SK-N-SH treated with all-trans-retinoic acid at 6 μM for 48 hours (cell line): ENCODE results near the gene UGT1A9.

Experiments
- ATAC-seq: fragments of 200-7000 bp; cut with Tn5 transposase; 3 replicates; pipeline ENCODE4 v1.9.1; 2020; ENCODE audit warnings: mild to moderate bottlenecking, moderate library complexity
- ARNTL ChIP-seq: fragments of 450-650 bp; formaldehyde crosslinking; IDR thresholded peaks from 2 replicates; pipeline ENCODE4 v1.5.0; 2020; ENCODE audit warnings: low read depth, mild to moderate bottlenecking, moderate library complexity, borderline replicate concordance
- BACH2 ChIP-seq: fragments of 250-450 bp; sonication (Bioruptor Pico); IDR thresholded peaks from 2 replicates; pipeline ENCODE4 v1.9.0; 2021; ENCODE audit warnings: mild to moderate bottlenecking, borderline replicate concordance
- ESRRG ChIP-seq: fragments of 250-450 bp; sonication (Bioruptor Pico); IDR thresholded peaks from 2 replicates; pipeline ENCODE4 v1.6.1; 2021; ENCODE audit warnings: mild to moderate bottlenecking
- GLIS3 ChIP-seq: fragments of 250-450 bp; sonication (Bioruptor Pico); IDR thresholded peaks from 2 replicates; pipeline ENCODE4 v1.5.0; 2020; ENCODE audit warnings: mild to moderate bottlenecking, moderate library complexity
- OSR1 ChIP-seq: fragments of 250-450 bp; sonication (Bioruptor Pico); IDR thresholded peaks from 2 replicates; pipeline ENCODE4 v1.8.0; 2022; ENCODE audit warnings: moderate library complexity, mild to moderate bottlenecking, inconsistent platforms
- RARB ChIP-seq: fragments of 250-450 bp; sonication (Bioruptor Pico); IDR thresholded peaks from 2 replicates; pipeline ENCODE4 v1.8.0; 2021; ENCODE audit warnings: mild to moderate bottlenecking, moderate library complexity
- SNAI2 ChIP-seq: fragments of 250-450 bp; sonication (Bioruptor Pico); IDR thresholded peaks from 2 replicates; pipeline ENCODE4 v1.5.0; 2020; ENCODE audit warnings: mild to moderate bottlenecking, moderate library complexity
- TOX ChIP-seq: fragments of 250-450 bp; sonication (Bioruptor Pico); IDR thresholded peaks from 2 replicates; pipeline ENCODE4 v1.8.0; 2021; ENCODE audit warnings: mild to moderate bottlenecking, moderate library complexity, borderline replicate concordance
- ZFP30 ChIP-seq: fragments of 450-650 bp; formaldehyde crosslinking; IDR thresholded peaks from 2 replicates; pipeline ENCODE4 v1.5.0; 2022; ENCODE audit warnings: mild to moderate bottlenecking, moderate library complexity
- ZNF565 ChIP-seq: fragments of 450-650 bp; formaldehyde crosslinking; conservative IDR thresholded peaks from 2 replicates; pipeline ENCODE4 v1.5.0; 2020; ENCODE audit warnings: low read depth, mild to moderate bottlenecking, moderate library complexity
- ZNF70 ChIP-seq: fragments of 450-650 bp; formaldehyde crosslinking; IDR thresholded peaks from 2 replicates; pipeline ENCODE4 v1.5.0; 2020; ENCODE audit warnings: mild to moderate bottlenecking, moderate library complexity
- ZNF8 ChIP-seq: fragments of 450-650 bp; formaldehyde crosslinking; IDR thresholded peaks from 2 replicates; pipeline ENCODE4 v1.5.0; 2020; ENCODE audit warnings: mild to moderate bottlenecking, moderate library complexity
- TF ChIP-seq, protein P1 (sequence below): fragments of 250-450 bp; sonication (Bioruptor Pico); IDR thresholded peaks from 2 replicates; pipeline ENCODE4 v1.5.1; 2020; ENCODE audit warnings: low read depth, mild to moderate bottlenecking, moderate library complexity
- TF ChIP-seq, protein P2 (sequence below): fragments of 250-450 bp; sonication (Bioruptor Pico); IDR thresholded peaks from 2 replicates; pipeline ENCODE4 v1.5.1; 2021; ENCODE audit warnings: mild to moderate bottlenecking, moderate library complexity
- TF ChIP-seq, protein P3 (sequence below): fragments of 250-450 bp; sonication (Bioruptor Pico); IDR thresholded peaks from 2 replicates; pipeline ENCODE4 v1.8.0; 2021; ENCODE audit warnings: low read depth, mild to moderate bottlenecking, moderate library complexity, borderline replicate concordance
- TF ChIP-seq, protein P4 (sequence below): fragments of 250-450 bp; sonication (Bioruptor Pico); IDR thresholded peaks from 2 replicates; pipeline ENCODE4 v1.8.0; 2020; ENCODE audit warnings: mild to moderate bottlenecking, moderate library complexity, borderline replicate concordance
- TF ChIP-seq, protein P5 (sequence below): fragments of 250-450 bp; sonication (Bioruptor Pico); IDR thresholded peaks from 2 replicates; pipeline ENCODE4 v1.5.0; 2020; ENCODE audit warnings: mild to moderate bottlenecking, moderate library complexity

The UGT1A9 gene

DNA sequence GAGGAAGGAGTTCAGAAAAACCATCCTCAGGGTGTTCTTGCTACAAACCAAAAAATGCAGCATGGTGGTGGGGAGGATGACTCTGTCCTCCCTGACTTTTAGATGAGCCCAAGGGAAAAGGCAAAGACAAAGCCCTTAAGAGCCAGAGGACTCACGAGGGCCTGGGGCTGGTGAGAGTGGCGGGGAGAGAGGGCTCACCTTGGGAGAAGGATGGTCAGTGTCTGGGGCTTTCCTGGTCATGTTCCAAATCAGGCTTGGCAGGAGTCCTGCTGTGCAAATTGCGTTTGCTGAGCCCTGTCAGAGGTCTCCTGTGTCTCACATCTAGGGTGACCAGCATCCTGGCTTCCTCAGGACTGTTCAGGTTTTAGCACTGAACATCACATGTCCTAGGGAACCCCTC is 93.1 kb downstream of the UGT1A9 start:
- no peak for ATAC-seq
- TF ChIP-seq, protein P1, sequence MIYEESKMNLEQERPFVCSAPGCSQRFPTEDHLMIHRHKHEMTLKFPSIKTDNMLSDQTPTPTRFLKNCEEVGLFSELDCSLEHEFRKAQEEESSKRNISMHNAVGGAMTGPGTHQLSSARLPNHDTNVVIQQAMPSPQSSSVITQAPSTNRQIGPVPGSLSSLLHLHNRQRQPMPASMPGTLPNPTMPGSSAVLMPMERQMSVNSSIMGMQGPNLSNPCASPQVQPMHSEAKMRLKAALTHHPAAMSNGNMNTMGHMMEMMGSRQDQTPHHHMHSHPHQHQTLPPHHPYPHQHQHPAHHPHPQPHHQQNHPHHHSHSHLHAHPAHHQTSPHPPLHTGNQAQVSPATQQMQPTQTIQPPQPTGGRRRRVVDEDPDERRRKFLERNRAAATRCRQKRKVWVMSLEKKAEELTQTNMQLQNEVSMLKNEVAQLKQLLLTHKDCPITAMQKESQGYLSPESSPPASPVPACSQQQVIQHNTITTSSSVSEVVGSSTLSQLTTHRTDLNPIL, result no peak
- TF ChIP-seq GLIS3, result no peak
- no peak for TF ChIP-seq TOX (CRISPR knock-in tag)
- TF ChIP-seq, protein P2, sequence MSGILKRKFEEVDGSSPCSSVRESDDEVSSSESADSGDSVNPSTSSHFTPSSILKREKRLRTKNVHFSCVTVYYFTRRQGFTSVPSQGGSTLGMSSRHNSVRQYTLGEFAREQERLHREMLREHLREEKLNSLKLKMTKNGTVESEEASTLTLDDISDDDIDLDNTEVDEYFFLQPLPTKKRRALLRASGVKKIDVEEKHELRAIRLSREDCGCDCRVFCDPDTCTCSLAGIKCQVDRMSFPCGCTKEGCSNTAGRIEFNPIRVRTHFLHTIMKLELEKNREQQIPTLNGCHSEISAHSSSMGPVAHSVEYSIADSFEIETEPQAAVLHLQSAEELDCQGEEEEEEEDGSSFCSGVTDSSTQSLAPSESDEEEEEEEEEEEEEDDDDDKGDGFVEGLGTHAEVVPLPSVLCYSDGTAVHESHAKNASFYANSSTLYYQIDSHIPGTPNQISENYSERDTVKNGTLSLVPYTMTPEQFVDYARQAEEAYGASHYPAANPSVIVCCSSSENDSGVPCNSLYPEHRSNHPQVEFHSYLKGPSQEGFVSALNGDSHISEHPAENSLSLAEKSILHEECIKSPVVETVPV (CRISPR knock-in tag), result no peak
- TF ChIP-seq ZNF70 (CRISPR knock-in tag), result no peak
- no peak for TF ChIP-seq BACH2 (CRISPR knock-in tag)

DNA sequence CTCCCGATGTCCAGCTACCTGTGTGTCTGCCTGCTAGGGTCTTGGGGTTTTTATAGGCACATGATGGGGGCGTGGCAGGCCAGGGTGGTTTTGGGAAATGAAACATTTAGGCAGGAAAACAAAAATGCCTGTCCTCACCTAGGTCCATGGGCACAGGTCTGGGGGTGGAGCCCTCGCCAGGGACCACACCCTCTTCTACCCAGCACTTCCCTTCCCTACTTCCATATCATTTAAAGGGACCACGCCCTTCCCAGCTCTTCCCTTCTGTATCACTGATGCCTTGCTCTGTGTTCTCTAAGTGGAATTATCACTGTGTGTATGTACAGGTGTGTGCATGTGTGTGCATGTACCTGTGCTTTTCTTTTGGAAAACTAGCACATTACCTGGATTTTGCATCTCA is 94.7 kb downstream of the UGT1A9 start:
- ATAC-seq, result no peak
- TF ChIP-seq ZNF8 (CRISPR knock-in tag), result no peak
- no peak for TF ChIP-seq GLIS3
- TF ChIP-seq, protein P3, sequence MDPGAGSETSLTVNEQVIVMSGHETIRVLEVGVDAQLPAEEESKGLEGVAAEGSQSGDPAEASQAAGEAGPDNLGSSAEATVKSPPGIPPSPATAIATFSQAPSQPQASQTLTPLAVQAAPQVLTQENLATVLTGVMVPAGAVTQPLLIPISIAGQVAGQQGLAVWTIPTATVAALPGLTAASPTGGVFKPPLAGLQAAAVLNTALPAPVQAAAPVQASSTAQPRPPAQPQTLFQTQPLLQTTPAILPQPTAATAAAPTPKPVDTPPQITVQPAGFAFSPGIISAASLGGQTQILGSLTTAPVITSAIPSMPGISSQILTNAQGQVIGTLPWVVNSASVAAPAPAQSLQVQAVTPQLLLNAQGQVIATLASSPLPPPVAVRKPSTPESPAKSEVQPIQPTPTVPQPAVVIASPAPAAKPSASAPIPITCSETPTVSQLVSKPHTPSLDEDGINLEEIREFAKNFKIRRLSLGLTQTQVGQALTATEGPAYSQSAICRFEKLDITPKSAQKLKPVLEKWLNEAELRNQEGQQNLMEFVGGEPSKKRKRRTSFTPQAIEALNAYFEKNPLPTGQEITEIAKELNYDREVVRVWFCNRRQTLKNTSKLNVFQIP, result no peak
- TF ChIP-seq SNAI2 (CRISPR knock-in tag), result no peak
- TF ChIP-seq ZNF565 (CRISPR knock-in tag), result no peak
- TF ChIP-seq, all 23 proteins: peak for 0

DNA sequence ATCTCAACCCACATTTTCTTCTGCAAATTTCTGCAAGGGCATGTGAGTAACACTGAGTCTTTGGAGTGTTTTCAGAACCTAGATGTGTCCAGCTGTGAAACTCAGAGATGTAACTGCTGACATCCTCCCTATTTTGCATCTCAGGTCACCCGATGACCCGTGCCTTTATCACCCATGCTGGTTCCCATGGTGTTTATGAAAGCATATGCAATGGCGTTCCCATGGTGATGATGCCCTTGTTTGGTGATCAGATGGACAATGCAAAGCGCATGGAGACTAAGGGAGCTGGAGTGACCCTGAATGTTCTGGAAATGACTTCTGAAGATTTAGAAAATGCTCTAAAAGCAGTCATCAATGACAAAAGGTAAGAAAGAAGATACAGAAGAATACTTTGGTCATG is 96.4 kb downstream of the UGT1A9 start:
- TF ChIP-seq ZNF565 (CRISPR knock-in tag), result no peak
- TF ChIP-seq SNAI2 (CRISPR knock-in tag), result no peak
- no peak for TF ChIP-seq ZFP30 (CRISPR knock-in tag)
- ATAC-seq, result no peak

DNA sequence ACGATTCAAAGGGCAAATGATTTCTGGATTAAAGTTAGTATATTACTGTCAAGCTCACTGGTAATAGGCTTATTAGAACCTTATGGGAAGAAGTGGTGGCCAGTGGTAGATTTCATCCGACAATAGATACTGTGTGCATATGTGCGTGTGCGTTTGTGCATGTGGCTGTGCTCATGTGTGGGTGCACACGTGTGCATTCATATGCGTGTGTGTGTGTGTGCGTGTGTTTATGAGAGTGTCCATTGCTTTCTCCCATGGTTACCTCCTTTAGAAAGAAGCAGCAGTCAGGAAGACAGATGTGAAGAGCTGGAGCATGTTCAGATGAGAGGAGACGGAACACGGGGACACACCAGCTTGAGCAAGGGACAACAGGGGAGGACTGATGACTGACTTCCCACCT is 97.6 kb downstream of the UGT1A9 start:
- ATAC-seq, result no peak
- TF ChIP-seq ZFP30 (CRISPR knock-in tag) (no peak), RARB (CRISPR knock-in tag) (no peak), ZNF70 (CRISPR knock-in tag) (no peak), ARNTL (no peak)
- TF ChIP-seq, protein P4, sequence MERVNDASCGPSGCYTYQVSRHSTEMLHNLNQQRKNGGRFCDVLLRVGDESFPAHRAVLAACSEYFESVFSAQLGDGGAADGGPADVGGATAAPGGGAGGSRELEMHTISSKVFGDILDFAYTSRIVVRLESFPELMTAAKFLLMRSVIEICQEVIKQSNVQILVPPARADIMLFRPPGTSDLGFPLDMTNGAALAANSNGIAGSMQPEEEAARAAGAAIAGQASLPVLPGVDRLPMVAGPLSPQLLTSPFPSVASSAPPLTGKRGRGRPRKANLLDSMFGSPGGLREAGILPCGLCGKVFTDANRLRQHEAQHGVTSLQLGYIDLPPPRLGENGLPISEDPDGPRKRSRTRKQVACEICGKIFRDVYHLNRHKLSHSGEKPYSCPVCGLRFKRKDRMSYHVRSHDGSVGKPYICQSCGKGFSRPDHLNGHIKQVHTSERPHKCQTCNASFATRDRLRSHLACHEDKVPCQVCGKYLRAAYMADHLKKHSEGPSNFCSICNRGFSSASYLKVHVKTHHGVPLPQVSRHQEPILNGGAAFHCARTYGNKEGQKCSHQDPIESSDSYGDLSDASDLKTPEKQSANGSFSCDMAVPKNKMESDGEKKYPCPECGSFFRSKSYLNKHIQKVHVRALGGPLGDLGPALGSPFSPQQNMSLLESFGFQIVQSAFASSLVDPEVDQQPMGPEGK (CRISPR knock-in tag), result no peak
- TF ChIP-seq, protein P5, sequence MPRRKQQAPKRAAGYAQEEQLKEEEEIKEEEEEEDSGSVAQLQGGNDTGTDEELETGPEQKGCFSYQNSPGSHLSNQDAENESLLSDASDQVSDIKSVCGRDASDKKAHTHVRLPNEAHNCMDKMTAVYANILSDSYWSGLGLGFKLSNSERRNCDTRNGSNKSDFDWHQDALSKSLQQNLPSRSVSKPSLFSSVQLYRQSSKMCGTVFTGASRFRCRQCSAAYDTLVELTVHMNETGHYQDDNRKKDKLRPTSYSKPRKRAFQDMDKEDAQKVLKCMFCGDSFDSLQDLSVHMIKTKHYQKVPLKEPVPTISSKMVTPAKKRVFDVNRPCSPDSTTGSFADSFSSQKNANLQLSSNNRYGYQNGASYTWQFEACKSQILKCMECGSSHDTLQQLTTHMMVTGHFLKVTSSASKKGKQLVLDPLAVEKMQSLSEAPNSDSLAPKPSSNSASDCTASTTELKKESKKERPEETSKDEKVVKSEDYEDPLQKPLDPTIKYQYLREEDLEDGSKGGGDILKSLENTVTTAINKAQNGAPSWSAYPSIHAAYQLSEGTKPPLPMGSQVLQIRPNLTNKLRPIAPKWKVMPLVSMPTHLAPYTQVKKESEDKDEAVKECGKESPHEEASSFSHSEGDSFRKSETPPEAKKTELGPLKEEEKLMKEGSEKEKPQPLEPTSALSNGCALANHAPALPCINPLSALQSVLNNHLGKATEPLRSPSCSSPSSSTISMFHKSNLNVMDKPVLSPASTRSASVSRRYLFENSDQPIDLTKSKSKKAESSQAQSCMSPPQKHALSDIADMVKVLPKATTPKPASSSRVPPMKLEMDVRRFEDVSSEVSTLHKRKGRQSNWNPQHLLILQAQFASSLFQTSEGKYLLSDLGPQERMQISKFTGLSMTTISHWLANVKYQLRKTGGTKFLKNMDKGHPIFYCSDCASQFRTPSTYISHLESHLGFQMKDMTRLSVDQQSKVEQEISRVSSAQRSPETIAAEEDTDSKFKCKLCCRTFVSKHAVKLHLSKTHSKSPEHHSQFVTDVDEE (CRISPR knock-in tag), result no peak

DNA sequence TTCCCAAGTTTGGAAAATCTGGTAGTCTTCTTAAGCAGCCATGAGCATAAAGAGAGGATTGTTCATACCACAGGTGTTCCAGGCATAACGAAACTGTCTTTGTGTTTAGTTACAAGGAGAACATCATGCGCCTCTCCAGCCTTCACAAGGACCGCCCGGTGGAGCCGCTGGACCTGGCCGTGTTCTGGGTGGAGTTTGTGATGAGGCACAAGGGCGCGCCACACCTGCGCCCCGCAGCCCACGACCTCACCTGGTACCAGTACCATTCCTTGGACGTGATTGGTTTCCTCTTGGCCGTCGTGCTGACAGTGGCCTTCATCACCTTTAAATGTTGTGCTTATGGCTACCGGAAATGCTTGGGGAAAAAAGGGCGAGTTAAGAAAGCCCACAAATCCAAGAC is 100.5 kb downstream of the UGT1A9 start:
- no peak for ATAC-seq
- TF ChIP-seq, protein P2 (CRISPR knock-in tag), result no peak
- TF ChIP-seq, protein P4 (CRISPR knock-in tag), result no peak
- TF ChIP-seq, protein P5 (CRISPR knock-in tag), result no peak
- TF ChIP-seq ESRRG (CRISPR knock-in tag) (no peak), OSR1 (CRISPR knock-in tag) (no peak)
